Neural cell (in vitro differentiated cells): ENCODE data around the gene VARS2.

Experiments used
- POLR2AphosphoS5 ChIP-seq: IDR thresholded peaks from 2 replicates; pipeline ENCODE4 v1.6.1; 2012
- TAF1 ChIP-seq: IDR thresholded peaks from 2 replicates; pipeline ENCODE4 v1.6.1; 2012; ENCODE audit warnings: low read depth

DNA sequence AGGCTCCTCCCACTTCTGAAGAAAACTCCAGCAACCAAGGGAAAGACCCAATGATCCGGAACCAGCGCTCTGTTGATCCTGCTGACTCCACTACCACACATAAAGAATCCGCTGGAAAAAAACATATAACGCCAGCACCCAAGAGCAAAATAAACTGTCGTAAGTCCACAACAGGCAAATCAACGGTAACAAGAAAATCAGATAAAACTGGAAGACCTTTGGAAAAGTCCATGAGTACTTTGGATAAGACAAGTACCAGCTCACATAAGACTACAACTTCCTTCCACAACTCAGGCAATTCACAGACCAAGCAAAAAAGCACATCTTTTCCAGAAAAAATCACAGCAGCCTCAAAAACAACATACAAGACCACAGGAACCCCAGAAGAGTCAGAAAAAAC, 34.8 kb downstream of the VARS2 start:
- TF ChIP-seq TAF1: no peak
- TF ChIP-seq POLR2AphosphoS5: no peak
